ENCODE measurements around the gene GPR137. TPM values are rescaled to one million over a fixed set of nuclear protein-coding genes. Genes with fewer than 3 reads are reported as not detected.

Gene GPR137
- total RNA-seq, 1 experiment from 2014 or later, result 32.4 TPM

DNA sequence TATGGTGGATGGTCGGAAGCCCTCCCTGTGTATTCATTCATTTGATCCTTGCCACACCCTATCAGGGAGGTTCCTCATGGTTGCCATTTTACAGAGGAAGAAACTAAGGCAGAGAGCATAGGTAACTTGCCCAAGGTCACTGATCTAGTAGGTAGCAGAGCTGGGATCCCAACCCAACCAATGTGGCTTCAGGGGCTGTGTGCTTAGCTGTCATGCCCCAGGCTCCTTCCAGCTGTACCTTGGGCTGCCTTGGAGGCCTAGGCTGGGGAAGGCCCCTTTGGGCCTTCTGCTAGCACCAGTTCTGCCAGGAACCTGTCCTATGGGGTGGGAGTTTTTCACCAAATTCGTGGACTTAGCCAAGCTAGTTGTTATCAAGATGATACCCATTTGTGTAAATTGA lies 9.8 kb upstream of the GPR137 start:
- DNase-seq, result no peak
- no peak for ATAC-seq
- H3K9me2 ChIP-seq (replicated peaks; ENCODE audit: low read length), result no peaks in the 10 kb centered on the region
- no peaks in the 10 kb centered on the region for H3K27me3 ChIP-seq (ENCODE audit: low read length)
- ChIA-PET CTCF (no interaction called here), POLR2A (ENCODE audit: unreplicated experiment) (no interaction called here)
- intact Hi-C loops (cut with micrococcal nuclease), result loop anchor here (2.0 kb wide), 1 partner anchor 25 kb away; the partner anchor contains the start of gene CATSPERZ
- H3K36me3 ChIP-seq (ENCODE audit: low read depth, low read length), result peaks cover 8% of the 10 kb centered on the region
- H3K79me2 ChIP-seq (ENCODE audit: low read length), result peaks cover 14% of the 10 kb centered on the region; the same call in 1 of the 2 replicates
- no peaks in the 10 kb centered on the region for H3K9me3 ChIP-seq (ENCODE audit: low read length)
- no peak overlapping the region for H2AFZ ChIP-seq (ENCODE audit: low read length)
- TF ChIP-seq EZH2 (IDR thresholded peaks at IDR 0.05; ENCODE audit: low read length, unreplicated experiment) (no peak), CTCF (conservative IDR thresholded peaks at IDR 0.05; ENCODE audit: low read depth, low read length) (no peak), EZH2phosphoT487 (IDR thresholded peaks at IDR 0.05; ENCODE audit: borderline replicate concordance, low read length) (no peak)
- H4K20me1 ChIP-seq (ENCODE audit: low read length), result no peaks in the 10 kb centered on the region
- H3K9ac ChIP-seq (ENCODE audit: low read length), result no peak overlapping the region
- no peak overlapping the region for H3K4me3 ChIP-seq (ENCODE audit: low read length)
- no TSS peak for BruUV-seq (replicated peaks)
- no peak overlapping the region for H3K27ac ChIP-seq (ENCODE audit: low read length)
- no peak overlapping the region for H3K4me2 ChIP-seq (ENCODE audit: low read length)
- no peaks in the 10 kb centered on the region for H3F3A ChIP-seq (ENCODE audit: low read length, unreplicated experiment)
- H3K4me1 ChIP-seq (ENCODE audit: insufficient read depth, low read length), result peaks cover 25% of the 10 kb centered on the region

GRCh38 chr11:64276653-64277431 lies 8.8 kb upstream of the GPR137 start:
- intact Hi-C loops (cut with micrococcal nuclease), result loop anchor here (2.0 kb wide), 1 partner anchor 24 kb away; the partner anchor contains the start of gene CATSPERZ
- 0 out of 2 replicates have a peak, but pooled peaks cover 9% of the 10 kb centered on the region for H3K79me2 ChIP-seq (ENCODE audit: low read length)
- peak overlapping the region; percentile 32 for H3K27ac ChIP-seq (ENCODE audit: low read length)
- H3K9me2 ChIP-seq (replicated peaks; ENCODE audit: low read length), result no peaks in the 10 kb centered on the region
- peak; percentile 91 for DNase-seq
- CTCF ChIA-PET, result interaction anchor here (0.6 to 1.1 kb wide), 5 partner anchors 8 to 541 kb away, joined by 3 to 8 read pairs (median 3); partner anchors contain the start of gene BAD
- no TSS peak for BruUV-seq (replicated peaks)
- peaks cover 21% of the 10 kb centered on the region for H3K4me1 ChIP-seq (ENCODE audit: insufficient read depth, low read length)
- peak overlapping the region; percentile 28 for H3K4me2 ChIP-seq (ENCODE audit: low read length)
- H3K4me3 ChIP-seq (ENCODE audit: low read length), result no peak overlapping the region
- H3K9ac ChIP-seq (ENCODE audit: low read length), result no peak overlapping the region
- peak overlapping the region; percentile 22; the same call in 1 of the 2 replicates for H2AFZ ChIP-seq (ENCODE audit: low read length)
- no peaks in the 10 kb centered on the region for H3F3A ChIP-seq (ENCODE audit: low read length, unreplicated experiment)
- H3K27me3 ChIP-seq (ENCODE audit: low read length), result no peaks in the 10 kb centered on the region
- peak; percentile 97 for ATAC-seq
- no peaks in the 10 kb centered on the region for H3K9me3 ChIP-seq (ENCODE audit: low read length)
- TF ChIP-seq EZH2phosphoT487 (IDR thresholded peaks at IDR 0.05; ENCODE audit: borderline replicate concordance, low read length), result no peak
- TF ChIP-seq EZH2 (IDR thresholded peaks at IDR 0.05; ENCODE audit: low read length, unreplicated experiment), result no peak
- TF ChIP-seq CTCF (conservative IDR thresholded peaks at IDR 0.05; ENCODE audit: low read depth, low read length), result no peak
- POLR2A ChIA-PET (ENCODE audit: unreplicated experiment), result interaction anchor here (0.6 to 1.1 kb wide), 2 partner anchors 31 to 784 kb away, joined by 6 to 18 read pairs; no protein-coding TSS in a partner anchor
- H4K20me1 ChIP-seq (ENCODE audit: low read length), result no peaks in the 10 kb centered on the region
- H3K36me3 ChIP-seq (ENCODE audit: low read depth, low read length), result peaks cover 8% of the 10 kb centered on the region

Measured in PC-3 (cell line).